Muscle layer of colon (tissue), 2 donors: ENCODE measurements around the gene KCNN2.
"Not testable (repeated sequence)": the region's sequence is repeated elsewhere in the genome, so short reads cannot be mapped to it uniquely, and the experiment has no call there.

ENCODE experiments used
- H3K27ac ChIP-seq: one replicate; pipeline ENCODE4 v1.7.0; 2013; ENCODE audit warnings: low read depth, mild to moderate bottlenecking, low read length, moderate library complexity
- H3K27me3 ChIP-seq, 2 donors: one replicate each; pipeline ENCODE4 v1.7.0; 2013; ENCODE audit warnings: low read length in 2 of 2, mild to moderate bottlenecking in 2 of 2; ENCODE audit not compliant: insufficient read depth in 2 of 2, control insufficient read depth in 1 of 2
- H3K36me3 ChIP-seq: one replicate; pipeline ENCODE4 v1.7.0; 2013; ENCODE audit warnings: mild to moderate bottlenecking, low read length; ENCODE audit not compliant: insufficient read depth
- H3K4me1 ChIP-seq: one replicate; pipeline ENCODE4 v1.7.0; 2013; ENCODE audit warnings: mild to moderate bottlenecking, low read length; ENCODE audit not compliant: insufficient read depth
- H3K4me3 ChIP-seq, 2 donors: one replicate each; pipeline ENCODE4 v1.7.0; 2013; ENCODE audit warnings: low read length in 2 of 2, low read depth in 1 of 2, mild to moderate bottlenecking in 1 of 2, moderate library complexity in 1 of 2
- H3K9ac ChIP-seq: one replicate; pipeline ENCODE4 v1.7.0; 2013; ENCODE audit warnings: low read length
- H3K9me3 ChIP-seq: one replicate; pipeline ENCODE4 v1.7.0; 2013; ENCODE audit warnings: mild to moderate bottlenecking, low read length
- donor health status: abdominal sarcoma.
- donor health status: Adenocarcinoma of cecum.

Gene KCNN2

GRCh38 chr5:114427204-114427603 lies 65.3 kb downstream of the KCNN2 start:
- no peaks in the 10 kb centered on the region for H3K36me3 ChIP-seq
- H3K27ac ChIP-seq = no peak overlapping the region
- no peak overlapping the region for H3K4me3 ChIP-seq
- H3K9ac ChIP-seq = no peak overlapping the region
- H3K4me1 ChIP-seq = no peaks in the 10 kb centered on the region
- no peaks in the 10 kb centered on the region for H3K27me3 ChIP-seq
- H3K9me3 ChIP-seq = no peaks in the 10 kb centered on the region

GRCh38 chr5:114430532-114430931 lies 68.7 kb downstream of the KCNN2 start:
- H3K27ac ChIP-seq = no peak overlapping the region
- H3K9me3 ChIP-seq = no peaks in the 10 kb centered on the region
- H3K27me3 ChIP-seq = no peaks in the 10 kb centered on the region
- H3K4me1 ChIP-seq = no peaks in the 10 kb centered on the region
- no peak overlapping the region for H3K9ac ChIP-seq
- no peaks in the 10 kb centered on the region for H3K36me3 ChIP-seq
- no peak overlapping the region for H3K4me3 ChIP-seq

- H3K27ac ChIP-seq, H3K27me3 ChIP-seq, H3K4me3 ChIP-seq, H3K9me3 ChIP-seq, H3K4me1 ChIP-seq, H3K36me3 ChIP-seq, H3K9ac ChIP-seq: not testable (repeated sequence)
These were observed 70.8 kb downstream of the KCNN2 start for GRCh38 chr5:114432684-114433083.

- no peak overlapping the region for H3K27ac ChIP-seq
- no peaks in the 10 kb centered on the region for H3K27me3 ChIP-seq
- H3K36me3 ChIP-seq = no peaks in the 10 kb centered on the region
- H3K9ac ChIP-seq = no peak overlapping the region
- no peaks in the 10 kb centered on the region for H3K9me3 ChIP-seq
- no peaks in the 10 kb centered on the region for H3K4me1 ChIP-seq
- H3K4me3 ChIP-seq = no peak overlapping the region
These were observed 72.7 kb downstream of the KCNN2 start for GRCh38 chr5:114434396-114435219.

- Histone ChIP-seq H3K4me3 (no peak overlapping the region), H3K4me1 (no peaks in the 10 kb centered on the region), H3K27ac (no peak overlapping the region), H3K9me3 (no peaks in the 10 kb centered on the region), H3K27me3 (no peaks in the 10 kb centered on the region), H3K9ac (no peak overlapping the region), H3K36me3 (no peaks in the 10 kb centered on the region)
These were observed 73.3 kb downstream of the KCNN2 start for GRCh38 chr5:114435220-114435481.

GRCh38 chr5:114435885-114436299 lies 74.0 kb downstream of the KCNN2 start:
- Histone ChIP-seq H3K4me3 (no peak overlapping the region), H3K4me1 (no peaks in the 10 kb centered on the region), H3K27me3 (no peaks in the 10 kb centered on the region), H3K9ac (no peak overlapping the region), H3K27ac (no peak overlapping the region), H3K9me3 (no peaks in the 10 kb centered on the region), H3K36me3 (no peaks in the 10 kb centered on the region)

GRCh38 chr5:114437936-114438335 lies 76.1 kb downstream of the KCNN2 start:
- Histone ChIP-seq H3K4me3 (no peak overlapping the region), H3K4me1 (no peaks in the 10 kb centered on the region), H3K9ac (no peak overlapping the region), H3K27me3 (no peaks in the 10 kb centered on the region), H3K9me3 (no peaks in the 10 kb centered on the region), H3K36me3 (no peaks in the 10 kb centered on the region), H3K27ac (no peak overlapping the region)

GRCh38 chr5:114438471-114438870 lies 76.6 kb downstream of the KCNN2 start:
- no peaks in the 10 kb centered on the region for H3K36me3 ChIP-seq
- no peak overlapping the region for H3K4me3 ChIP-seq
- no peaks in the 10 kb centered on the region for H3K27me3 ChIP-seq
- H3K4me1 ChIP-seq = no peaks in the 10 kb centered on the region
- no peaks in the 10 kb centered on the region for H3K9me3 ChIP-seq
- H3K27ac ChIP-seq = no peak overlapping the region
- no peak overlapping the region for H3K9ac ChIP-seq

- H3K27me3 ChIP-seq = no peaks in the 10 kb centered on the region
- H3K36me3 ChIP-seq = no peaks in the 10 kb centered on the region
- H3K27ac ChIP-seq = no peak overlapping the region
- H3K4me3 ChIP-seq = no peak overlapping the region
- peaks cover 5% of the 10 kb centered on the region for H3K4me1 ChIP-seq
- H3K9me3 ChIP-seq = no peaks in the 10 kb centered on the region
- H3K9ac ChIP-seq = no peak overlapping the region
These were observed 85.4 kb downstream of the KCNN2 start for GRCh38 chr5:114447084-114447773.

- Histone ChIP-seq H3K4me1 (peaks cover 5% of the 10 kb centered on the region), H3K9me3 (no peaks in the 10 kb centered on the region), H3K27ac (no peak overlapping the region), H3K9ac (no peak overlapping the region), H3K36me3 (no peaks in the 10 kb centered on the region), H3K27me3 (no peaks in the 10 kb centered on the region), H3K4me3 (no peak overlapping the region)
These were observed 86.6 kb downstream of the KCNN2 start for GRCh38 chr5:114448481-114448880.

- H3K9me3 ChIP-seq = no peaks in the 10 kb centered on the region
- peaks cover 5% of the 10 kb centered on the region for H3K4me1 ChIP-seq
- no peak overlapping the region for H3K27ac ChIP-seq
- H3K36me3 ChIP-seq = no peaks in the 10 kb centered on the region
- H3K27me3 ChIP-seq = no peaks in the 10 kb centered on the region
- H3K4me3 ChIP-seq = peak overlapping the region in 1 of 2 donors; percentile 19
- no peak overlapping the region for H3K9ac ChIP-seq
These were observed 88.1 kb downstream of the KCNN2 start for GRCh38 chr5:114449860-114450421.
